ENCODE measurements around the gene PRIM2. TPM values are rescaled to one million over a fixed set of nuclear protein-coding genes. Genes with fewer than 3 reads are reported as not detected.
"Not testable (repeated sequence)": the region's sequence is repeated elsewhere in the genome, so short reads cannot be mapped to it uniquely, and the experiment has no call there.

PRIM2 gene
- total RNA-seq, 1 donor from 2014 or later = 38.5 TPM

DNA sequence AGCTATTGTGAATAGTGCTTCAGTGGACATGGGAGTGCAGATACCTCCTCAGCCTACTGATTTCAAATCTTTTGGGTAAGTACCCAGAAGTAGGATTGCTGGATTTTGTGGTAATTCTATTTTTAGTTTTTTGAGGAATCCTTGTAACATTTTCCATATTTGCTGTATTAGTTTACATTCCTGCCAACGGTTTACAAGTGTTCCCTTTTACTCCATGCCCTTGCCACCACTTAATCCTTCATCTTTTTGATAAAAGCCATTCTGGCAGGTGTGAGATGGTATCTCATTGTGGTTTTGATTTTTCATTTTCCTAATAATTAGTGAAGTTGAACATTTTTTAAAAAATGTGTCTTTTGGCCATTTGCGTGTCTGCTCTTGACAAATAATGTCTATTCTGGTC, 125.8 kb downstream of the PRIM2 start:
- intact Hi-C loops (cut with micrococcal nuclease) = not testable (repeated sequence)

DNA sequence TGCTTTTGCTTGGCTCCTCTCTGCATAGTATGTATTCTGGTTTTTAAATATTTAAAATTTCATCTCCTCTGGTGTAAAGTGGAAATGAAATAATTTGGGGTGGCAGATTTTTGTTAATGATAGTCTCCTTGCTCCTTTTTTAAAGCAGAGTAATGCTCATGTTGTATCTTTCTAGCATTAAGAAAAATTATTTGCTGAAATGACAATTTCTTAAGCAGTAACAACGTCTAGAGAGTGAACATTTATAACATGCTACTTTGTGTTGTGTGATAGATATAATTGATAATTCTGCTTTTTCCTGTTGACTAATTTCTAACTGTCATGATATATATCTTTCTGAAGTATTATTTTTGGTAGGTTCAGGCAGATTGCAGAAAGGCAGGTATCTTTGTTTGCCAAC, 127.4 kb downstream of the PRIM2 start:
- intact Hi-C loops (cut with micrococcal nuclease) = not testable (repeated sequence)

DNA sequence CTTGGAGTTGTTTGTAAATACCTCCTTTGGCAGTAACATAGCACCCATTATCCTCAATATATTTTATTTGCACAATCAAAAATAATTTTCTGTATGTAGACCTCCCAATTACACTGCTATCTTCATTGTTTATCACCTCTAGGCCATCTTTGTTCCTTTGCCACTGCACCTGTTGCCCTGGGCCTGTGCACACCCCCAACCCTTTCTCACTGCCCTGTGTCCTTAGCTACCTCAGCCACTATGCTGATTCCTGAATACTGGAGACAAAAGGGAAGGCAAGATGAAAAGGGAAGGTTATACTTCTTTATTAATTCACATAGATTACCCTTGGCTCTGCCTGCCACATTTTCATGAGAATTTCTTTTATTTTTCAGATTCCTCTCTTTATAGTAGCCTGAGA, 127.9 kb downstream of the PRIM2 start:
- intact Hi-C loops (cut with micrococcal nuclease) = not testable (repeated sequence)

DNA sequence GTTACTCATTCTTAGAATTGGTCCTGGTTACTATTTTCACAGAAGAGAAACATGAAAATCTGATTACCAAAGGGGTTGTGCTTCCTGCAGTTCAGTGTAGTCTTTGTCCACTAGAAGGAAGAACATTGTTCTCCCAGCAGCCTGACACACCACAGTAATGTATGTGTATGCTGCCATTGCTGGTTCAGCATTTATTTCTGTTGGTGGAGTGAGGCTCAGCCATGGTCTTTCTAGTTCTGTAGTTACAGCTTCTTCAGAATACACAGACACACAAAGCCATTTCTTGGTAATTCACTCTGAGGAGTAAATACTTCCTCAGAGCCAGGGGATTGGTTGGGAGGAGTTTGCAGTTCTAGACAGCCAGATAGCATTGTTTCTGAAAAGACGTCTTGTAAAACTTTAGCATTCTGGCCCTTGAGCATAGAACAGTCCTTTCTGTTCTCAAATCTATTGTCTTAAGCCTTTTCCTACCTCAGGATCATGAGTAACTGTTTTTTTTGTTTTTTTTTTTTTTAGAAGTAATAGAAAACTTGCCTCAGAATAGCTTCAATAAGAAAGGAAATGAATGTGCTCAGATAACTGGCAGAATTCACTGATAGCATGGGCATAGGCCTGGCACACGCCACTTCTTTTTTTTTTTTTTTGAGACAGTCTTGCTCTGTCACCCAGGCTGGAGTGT, 128.5 kb downstream of the PRIM2 start:
- intact Hi-C loops (cut with micrococcal nuclease) = not testable (repeated sequence)

DNA sequence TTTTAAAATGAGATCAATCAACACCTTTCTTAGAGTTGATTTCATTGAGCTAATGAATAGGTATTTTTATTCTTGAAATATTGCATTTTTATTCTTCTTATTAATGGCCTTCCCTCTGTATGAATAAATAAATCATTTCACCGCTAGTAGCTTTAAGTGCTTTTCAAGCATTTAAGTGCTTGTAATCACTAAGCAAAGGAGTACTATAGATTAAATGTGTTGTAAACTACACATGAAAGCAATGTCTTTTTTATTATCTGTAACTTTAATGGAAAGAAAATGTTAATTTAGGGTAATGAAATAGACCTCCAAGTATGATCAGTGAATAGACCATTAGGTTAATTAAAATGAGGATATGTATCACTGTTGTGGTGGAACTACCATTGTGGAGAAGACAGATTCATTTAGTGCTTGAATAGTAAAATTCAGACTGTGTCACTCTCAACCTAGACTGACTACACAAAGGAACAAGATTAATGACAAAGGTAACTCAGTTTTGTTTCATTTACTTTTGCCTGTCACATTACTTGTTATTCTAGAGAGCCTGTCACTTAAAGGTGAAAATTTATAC, 132.2 kb downstream of the PRIM2 start:
- intact Hi-C loops (cut with micrococcal nuclease) = not testable (repeated sequence)

DNA sequence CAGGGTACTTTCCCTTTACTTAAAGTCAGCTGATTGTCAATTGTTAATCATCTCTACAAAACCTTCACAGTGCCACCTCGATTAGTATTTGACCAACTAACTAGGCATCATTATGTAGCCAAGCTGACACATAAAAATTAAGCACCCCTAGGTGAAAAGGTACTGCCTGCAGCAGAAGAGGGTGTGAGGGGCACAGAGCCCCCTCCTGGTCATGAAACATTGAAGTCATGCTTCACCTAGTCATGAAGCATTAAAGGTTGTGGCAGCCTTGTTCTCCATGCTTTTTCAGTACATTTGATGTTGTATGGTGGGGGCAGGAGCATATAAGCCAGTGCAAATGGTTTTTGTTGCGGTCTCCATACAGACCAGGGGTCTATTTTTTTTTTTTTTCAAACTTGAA, 142.4 kb downstream of the PRIM2 start:
- intact Hi-C loops (cut with micrococcal nuclease) = not testable (repeated sequence)

DNA sequence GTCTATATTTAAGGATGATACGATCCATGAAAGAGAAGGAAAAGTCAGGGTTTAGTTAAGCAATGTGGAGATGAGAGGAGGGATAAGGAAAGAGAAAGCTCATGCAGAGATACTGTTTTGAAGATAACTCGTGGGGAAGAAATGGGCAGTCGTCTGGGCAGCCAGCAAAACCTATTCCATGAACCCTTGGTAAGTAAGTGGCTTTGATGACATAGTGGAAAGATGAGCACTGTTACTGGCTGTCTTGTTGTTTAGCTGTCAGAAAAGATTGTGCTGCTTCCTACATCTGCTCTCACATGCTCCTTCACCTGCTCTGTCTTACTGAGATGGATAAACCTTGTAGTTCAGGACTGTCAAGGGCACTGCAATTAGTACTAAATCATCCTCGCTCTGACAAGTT, 143.6 kb downstream of the PRIM2 start:
- intact Hi-C loops (cut with micrococcal nuclease) = not testable (repeated sequence)

DNA sequence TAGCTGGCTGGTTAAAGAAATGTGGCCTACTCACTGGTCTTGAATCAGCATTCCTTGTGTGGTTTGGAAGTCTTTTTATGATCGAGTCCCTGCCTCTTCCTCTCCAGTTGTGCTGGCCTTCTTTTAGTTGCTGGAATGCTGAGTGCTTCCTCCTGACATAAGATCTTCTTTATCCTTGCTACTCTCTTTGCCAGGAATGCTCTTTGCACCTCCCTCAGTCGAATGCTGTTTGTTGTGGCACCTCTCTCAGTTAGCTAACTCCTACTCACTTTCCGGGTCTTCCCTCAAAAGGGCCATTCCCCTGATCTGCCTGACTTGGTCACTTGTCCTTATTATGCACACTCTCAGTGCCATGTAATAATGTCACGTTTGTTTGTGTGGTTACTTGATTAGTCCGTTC, 146.4 kb downstream of the PRIM2 start:
- intact Hi-C loops (cut with micrococcal nuclease) = not testable (repeated sequence)

DNA sequence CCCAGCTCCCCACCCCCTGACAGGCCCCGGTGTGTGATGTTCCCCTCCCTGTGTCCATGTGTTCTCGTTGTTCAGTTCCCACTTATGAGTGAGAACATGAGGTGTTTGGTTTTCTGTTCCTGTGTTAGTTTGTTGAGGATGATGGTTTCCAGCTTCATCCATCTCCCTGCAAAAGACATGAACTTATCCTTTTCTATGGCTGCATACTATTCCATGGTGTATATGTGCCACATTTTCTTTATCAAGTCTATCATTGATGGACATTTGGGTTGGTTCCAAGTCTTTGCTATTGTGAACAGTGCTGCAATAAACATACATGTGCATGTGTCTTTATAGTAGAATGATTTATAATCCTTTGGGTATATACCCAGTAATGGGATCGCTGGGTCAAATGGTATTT, 148.5 kb downstream of the PRIM2 start:
- intact Hi-C loops (cut with micrococcal nuclease) = not testable (repeated sequence)

DNA sequence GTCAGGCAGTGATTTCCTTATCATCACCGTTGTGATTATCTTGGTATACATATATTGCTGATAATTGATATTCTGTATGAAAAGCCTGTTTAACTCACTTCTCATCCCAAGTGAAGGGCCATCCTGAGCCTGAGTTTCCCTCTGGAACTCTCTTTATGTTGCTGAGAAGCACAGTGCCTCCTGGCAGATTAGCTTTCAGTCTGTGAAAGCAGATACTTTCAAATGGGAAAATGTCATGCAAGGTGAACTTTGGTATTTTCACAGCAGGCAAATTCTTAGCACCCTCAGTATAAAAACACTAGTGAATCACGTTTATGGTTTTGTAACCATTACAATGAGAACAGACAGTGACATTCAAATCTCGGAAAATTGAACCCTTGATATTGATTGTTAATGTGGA, 151.6 kb downstream of the PRIM2 start:
- intact Hi-C loops (cut with micrococcal nuclease) = no loop called here

DNA sequence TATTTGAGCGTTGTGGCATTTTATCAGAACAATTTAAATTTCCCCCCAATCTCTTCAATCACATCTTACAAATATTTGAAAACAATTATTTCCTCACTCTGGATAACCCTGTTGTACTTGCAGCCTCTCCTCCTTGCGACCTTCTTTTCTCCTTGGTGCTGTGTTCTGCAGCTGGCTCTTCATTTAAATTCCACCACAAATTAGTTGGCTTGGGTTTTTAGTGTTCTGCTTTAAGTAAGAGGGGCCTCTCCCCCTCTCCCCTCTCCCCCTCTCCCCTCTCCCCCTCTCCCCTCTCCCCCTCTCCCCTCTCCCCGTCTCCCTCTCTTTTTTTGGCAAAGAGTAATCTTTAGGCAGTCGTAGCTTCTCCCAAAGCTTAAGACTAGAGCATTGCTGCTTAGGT, 152.7 kb downstream of the PRIM2 start:
- intact Hi-C loops (cut with micrococcal nuclease) = not testable (repeated sequence)

DNA sequence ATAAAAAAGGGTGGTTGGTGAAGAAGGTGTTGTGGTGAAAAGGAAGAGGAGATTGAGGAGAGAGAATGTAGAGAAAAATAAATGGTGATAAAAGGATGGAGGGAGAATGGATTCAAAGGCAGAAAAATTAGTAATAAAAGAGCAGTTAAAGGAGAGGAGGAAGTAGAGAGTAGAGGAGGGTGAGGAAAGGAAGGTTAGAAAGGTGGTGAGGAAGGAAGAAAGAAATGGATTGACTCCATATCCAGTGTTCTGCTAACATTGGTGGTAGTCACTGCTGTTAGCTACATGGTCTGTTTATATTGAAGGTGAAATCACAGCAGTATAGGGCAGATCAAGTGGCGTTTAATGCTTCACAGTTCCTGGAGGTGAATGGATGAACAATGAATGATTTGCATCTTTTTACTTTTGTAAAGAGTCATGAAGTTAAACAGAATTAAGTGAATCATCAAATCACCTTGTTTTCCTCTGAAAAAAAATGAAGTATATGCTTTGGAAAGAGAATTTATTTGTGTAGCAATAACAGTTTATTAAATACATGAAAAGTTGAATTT, 154.0 kb downstream of the PRIM2 start:
- intact Hi-C loops (cut with micrococcal nuclease) = not testable (repeated sequence)

DNA sequence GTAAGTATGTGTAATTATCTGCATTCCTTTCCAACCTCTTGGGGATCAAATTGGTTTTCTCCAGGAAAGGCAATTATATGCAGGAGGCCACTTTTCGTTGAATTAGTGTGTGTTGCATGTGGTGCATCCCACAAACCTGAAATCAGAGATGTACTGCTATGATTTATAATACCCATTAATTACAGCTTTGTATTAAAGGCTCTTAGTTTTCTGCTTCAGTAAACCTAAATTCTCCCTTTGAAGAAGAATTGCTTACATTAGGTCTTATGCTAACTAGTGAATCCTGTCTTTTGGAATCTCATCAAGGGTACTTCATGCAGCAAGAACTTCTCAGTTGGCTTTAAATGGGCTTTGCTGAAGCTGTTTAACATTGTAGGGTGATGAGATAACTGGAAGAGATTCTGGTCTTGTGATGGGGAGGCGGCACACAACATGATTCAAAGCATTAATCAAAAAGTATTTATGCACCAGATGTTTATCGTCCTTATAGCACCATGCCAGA, 155.5 kb downstream of the PRIM2 start:
- intact Hi-C loops (cut with micrococcal nuclease) = not testable (repeated sequence)

DNA sequence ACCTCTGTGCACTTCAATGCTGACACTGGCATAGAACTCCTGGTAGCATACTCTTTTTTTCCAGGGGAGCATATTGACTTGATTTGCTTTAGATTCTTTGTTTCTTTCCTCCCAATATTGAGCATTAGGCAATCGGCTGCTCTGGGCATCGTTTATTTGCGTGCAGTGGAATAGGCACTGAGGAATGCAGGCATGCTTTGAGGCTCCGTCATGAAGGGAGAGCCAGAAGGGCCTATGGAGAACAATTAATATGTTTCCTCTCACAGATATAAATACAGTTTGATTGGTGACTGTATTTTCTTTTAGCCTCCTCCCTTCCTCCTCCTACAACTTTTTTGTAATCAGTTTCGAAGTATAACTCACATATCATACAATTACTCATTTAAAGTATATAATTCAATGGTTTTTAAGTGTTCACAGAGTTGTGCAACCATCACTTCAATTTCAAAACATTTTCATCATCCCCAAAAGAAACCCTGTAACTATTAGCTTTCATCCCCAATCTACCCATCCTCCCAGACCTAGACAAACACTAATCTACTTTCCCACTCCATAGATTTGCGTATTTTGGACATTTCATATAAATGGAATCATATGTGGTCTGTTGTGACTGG, 157.5 kb downstream of the PRIM2 start:
- intact Hi-C loops (cut with micrococcal nuclease) = not testable (repeated sequence)

DNA sequence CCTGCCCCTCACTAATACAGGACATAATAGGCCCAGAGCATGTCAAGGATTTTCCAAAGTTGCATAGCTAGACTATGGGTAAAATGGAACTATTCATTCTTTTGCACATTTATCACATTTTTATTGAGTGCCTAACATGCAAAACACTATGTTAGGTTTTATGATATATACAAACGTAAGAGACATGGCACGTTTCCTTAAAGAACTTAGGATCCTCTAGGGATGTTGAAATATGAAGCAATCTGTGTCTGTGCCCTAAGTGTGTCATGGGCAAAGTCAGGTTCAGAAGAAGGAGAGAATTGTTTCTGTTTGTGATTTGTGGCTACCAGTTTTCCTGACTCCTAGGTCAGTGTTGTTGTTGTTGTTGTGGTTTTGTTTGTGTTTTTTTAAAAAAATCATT, 158.2 kb downstream of the PRIM2 start:
- intact Hi-C loops (cut with micrococcal nuclease) = not testable (repeated sequence)

DNA sequence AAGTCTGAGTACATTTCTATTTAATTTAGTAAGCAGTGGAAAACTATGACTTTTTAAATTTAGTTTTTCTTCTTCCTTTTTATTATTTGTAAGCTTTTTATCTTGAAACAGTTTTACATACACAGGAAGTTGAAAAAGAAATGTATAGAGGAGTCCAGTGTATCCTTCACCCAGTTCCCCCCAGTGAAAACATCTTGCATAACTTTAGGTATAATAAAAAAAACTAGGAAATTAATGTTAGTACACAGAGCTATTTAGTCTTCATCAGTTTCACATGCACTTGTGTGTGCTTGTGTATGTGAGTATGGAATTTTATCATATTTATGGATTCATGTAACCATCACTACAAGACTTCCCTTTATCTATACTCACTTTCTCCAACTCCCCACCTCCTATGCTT, 162.8 kb downstream of the PRIM2 start:
- intact Hi-C loops (cut with micrococcal nuclease) = not testable (repeated sequence)

DNA sequence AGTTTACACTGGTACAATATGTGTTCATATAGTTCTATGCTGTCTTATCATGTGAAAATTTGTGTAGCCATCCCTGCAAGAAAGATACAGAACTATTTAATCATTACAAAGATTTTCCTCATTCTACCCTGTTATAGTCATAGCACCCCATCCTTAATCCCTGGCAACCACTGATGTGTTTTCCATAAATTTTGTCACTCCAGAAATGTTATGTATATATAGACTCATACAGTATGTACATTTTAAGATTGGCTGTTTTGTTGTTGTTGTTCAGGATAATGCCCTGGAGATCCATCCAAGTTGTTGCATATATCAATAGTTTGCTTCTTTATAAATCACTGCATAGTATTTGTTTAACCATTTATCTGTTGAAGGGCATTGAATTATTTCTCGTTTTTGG, 163.7 kb downstream of the PRIM2 start:
- intact Hi-C loops (cut with micrococcal nuclease) = not testable (repeated sequence)

DNA sequence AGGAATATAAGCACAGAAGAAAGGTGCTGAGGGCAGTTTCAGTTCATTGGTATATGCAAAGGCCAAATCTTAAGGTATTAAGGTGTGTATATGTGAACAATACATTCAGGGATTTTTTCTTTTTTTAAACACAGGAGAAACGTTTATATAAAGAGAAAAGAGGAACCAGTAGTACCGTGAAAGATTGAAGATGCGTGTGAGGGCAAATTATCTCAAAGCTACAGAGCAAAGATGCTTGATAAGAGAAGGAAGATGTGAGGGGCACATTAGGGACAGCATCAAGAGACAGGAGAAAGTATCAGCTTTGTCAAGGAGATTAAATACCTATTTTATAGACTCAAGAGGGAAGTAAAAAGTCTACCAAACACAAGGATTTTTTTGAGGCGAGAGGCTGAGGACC, 165.0 kb downstream of the PRIM2 start:
- intact Hi-C loops (cut with micrococcal nuclease) = not testable (repeated sequence)

DNA sequence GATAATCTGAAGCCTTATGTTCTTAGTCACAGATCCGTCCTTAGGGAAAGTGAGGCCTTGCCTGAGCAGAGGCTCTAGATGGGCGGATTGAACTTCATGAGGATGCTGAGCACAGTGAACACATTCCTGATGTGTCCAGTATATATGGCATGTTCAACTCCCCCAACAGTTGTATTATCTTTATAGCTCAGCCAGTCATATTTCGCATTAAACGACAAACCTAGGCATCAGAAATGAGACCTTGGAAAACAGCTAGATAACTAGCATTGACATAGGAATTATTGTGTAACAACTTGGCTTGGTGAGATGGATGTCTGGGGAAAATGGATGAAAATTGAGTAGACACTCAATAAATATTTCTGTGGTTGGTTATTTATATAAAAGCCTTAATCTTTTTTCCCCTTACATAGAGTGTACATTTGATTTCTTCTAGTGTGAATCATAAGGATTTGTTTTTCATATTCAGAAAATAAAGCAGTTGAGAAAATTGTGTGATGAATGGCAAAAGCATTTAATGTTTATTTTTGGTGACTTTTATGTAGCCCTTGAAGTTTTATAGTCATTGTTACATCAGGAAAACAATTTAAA, 169.2 kb downstream of the PRIM2 start:
- intact Hi-C loops (cut with micrococcal nuclease) = not testable (repeated sequence)

DNA sequence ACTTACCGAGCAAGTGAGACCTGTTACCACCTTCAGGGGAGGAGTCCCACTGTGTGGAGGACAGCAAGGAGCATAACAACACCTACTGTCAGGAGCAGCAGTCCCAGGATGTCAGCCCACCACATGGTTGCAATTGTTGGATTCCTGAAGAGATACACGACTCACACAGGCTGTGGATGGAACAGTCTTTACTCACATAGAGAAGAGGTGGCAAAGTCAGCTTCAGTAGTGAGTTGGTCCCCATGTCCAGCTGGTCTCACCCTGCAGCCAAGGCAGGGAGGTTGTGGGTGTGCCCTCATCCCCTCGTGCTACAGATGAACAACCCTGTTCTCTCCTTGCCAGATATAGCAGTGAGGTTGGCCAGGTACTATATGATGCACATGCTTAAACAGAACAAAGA, 171.1 kb downstream of the PRIM2 start:
- intact Hi-C loops (cut with micrococcal nuclease) = not testable (repeated sequence)

DNA sequence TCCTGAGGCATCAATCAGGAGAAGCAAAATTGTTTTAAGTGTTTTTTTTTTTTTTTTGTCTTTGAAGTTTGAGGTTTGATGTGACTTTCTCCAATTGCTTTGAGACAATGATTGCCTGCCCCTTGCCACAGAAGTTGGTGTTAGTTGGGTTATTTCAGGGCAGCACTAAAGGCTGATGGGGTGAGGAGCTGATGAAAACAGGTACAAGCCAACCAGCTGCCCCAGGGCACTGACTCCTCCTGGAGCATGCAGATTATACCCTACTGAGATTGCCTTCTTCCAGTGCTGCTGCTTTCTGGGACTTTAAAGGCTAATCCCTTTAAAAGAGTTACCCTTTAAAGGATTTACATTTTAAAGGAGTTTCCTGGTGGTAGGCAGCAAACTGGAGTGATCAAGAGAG, 172.5 kb downstream of the PRIM2 start:
- intact Hi-C loops (cut with micrococcal nuclease) = not testable (repeated sequence)

DNA sequence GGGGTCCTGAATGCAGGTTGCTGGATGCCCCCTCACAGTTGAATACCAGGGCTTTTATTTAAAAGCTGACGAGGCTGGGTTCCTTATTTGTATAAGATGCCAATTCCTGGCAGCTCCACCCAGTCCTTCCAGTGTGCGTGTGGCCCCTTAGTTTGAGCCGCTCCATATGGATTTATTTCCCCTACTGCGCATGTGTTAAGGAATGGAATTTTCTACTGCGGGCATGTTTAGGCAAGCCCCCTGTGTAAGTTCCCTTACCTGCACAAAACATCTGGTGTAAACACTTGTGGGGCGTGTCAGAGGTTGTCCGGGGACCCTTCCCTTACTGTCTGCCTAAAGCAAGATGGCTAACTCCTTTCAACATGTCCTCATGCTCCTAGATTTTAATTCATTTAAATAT, 174.4 kb downstream of the PRIM2 start:
- intact Hi-C loops (cut with micrococcal nuclease) = not testable (repeated sequence)

All from T-helper 2 cell treated with Interferon-gamma antibody and Interleukin-4, amounts not matched to agents 100 ng/mL and 5 ng/mL, for 36 hours (primary cell).